Right hindlimb (tissue), 1 donor: ENCODE data around the gene TDRD10.

Source experiments
- DNase-seq: peaks from one replicate; pipeline ENCODE4 v3.0.0-alpha.2; 2018

The TDRD10 gene

DNA sequence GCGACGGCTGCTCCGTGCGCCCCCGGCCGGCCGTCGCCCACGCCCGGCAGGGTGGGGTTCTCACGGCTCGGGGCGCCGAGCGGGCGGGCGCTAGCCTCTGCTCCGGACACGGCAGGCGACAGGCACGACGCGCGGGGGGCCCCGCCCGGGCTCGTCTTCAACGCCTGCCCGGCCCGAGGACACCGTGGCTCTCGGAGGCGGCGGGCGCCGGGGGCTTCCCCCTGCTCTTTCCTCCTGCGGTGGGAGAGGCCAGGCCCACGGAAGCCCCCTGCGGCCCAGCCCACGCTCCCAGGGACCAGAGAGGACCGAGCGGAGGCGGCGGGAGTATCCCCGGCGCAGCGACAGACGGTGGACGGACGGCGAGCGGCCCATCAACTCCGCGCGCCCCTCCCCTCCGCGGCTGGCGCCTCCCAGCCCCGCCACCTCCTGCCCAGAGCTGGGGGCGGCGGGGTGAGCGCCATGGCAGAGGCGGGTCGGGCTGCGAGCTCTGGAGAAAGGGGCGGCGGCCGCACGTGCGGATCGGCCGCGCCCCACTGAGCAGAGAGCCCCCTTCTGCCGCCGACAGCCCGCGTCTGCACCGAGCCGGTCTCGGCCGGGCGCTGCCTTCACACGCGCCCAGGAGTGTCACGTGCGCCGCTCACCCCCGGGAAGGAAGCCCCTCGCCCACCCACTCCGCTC is at the start of gene TDRD10, which contains the start of gene SHE:
TDRD10 (plus strand) TSS at position 154 of the 678 bp plus-strand sequence. CDS start 4,685 bp downstream, outside the sequence.
SHE (minus strand) TSS at position 347 of the 678 bp plus-strand sequence. CDS start 386 bp downstream, outside the sequence.
- peak; percentile 40 for DNase-seq

GRCh38 chr1:154453161-154453560 is 48.9 kb upstream of the TDRD10 start:
- DNase-seq = no peak

DNA sequence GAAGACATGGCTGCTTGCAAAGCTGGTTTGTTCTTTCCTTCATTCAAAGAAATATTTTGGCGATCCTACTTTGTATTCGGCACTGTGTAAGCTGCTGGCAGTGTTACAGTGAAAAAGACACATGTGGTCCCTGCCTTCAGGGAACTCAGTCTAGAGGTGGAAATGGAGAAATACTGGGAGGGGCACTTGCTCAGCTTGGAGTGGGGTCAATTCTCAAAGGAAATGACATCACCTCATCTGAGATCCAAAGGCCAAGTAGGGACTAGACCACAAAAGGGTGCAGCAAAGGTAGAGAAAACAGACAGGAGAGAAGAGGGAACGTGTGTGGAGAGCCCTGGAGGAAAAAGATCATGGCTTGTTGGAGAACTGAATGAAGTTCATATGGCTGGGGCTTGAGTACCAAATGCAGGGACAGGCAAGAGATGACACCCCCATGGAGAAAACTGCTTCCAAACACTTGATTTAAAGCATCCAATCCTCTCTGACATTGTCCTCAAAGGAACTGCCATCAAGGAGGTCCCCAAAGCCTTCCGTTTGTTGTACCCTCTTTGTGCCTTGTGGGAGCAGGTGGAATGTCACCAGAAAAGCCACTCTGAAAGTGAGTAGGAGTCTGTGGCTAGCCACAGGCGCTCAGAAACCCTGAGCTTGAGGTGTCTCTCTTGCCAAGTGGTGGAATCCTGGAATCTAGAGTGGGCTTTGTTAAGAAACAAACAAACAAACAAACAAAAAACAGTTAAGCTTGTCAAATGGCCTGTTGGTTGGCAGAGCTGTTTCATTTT is 48.3 kb upstream of the TDRD10 start:
- no peak for DNase-seq

DNA sequence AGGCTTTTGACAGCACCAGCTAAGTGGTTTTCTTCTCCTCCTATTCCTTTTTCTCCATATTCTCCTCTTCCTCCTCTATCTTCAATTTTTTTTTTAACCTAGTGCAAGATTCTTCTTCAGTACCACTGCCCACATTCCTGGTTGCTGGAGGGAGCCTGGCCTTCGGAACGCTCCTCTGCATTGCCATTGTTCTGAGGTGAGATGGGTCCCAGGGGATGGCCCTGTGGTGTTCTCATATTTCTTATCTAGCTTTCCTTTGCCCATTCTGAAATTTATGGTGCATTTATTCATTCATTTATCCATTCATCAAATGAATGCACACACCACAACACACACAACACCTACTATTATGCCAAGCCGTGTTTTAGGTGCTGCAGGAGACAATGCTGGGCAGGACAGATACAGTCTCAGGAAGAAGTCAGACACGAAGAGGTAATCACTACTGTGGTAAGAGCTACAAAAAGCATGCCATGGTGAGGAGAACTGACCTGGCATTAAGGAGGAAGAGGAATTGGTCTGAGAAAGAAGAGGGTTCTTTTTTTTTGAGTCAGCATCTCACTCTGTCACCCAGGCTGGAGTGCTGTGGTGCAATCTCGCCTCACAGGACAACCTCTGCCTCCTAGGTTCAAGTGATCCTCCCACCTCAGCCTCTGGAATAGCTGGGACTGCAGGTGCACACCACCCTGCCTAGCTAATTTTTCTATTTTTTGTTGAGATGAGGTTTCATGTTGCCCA is 47.5 kb upstream of the TDRD10 start:
- DNase-seq = no peak

DNA sequence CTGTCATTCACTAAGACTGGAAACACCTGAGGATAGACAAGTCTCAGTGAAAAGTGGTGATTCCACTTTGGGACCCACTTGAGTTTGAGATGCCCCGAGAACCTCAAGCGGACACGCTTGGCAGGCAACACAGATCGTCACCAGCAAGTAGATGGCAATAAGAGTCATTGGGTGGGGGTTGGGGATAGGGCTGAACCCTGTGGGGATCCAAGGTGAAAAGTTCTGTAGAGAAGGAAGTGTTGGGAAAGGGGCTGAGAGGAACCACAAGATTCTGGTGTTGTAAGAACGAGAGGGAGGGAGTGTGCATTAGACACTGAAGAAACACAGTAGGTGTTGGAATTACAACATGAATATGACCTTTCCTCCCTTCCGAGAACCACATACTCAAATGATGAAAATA is 45.4 kb upstream of the TDRD10 start:
- DNase-seq = no peak

DNA sequence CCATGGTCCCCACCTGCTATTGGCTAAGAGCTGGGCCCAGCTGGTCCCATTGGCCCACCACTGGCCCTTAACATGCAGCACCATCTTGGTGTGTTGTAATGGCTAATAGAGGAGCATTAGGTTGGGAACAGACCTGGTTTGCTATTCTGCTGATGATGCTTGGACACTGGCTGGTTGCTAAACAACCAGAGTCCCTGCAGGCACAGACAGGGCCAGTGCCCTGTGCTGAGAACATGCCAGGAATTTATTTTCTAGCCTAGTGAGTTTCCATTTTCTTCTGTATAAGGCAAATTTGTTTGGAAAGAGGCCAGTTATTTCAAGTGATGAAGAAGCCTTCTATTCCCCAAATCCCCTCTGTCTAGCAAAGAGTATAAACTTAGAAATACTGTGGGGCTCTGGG is 42.9 kb upstream of the TDRD10 start:
- no peak for DNase-seq

DNA sequence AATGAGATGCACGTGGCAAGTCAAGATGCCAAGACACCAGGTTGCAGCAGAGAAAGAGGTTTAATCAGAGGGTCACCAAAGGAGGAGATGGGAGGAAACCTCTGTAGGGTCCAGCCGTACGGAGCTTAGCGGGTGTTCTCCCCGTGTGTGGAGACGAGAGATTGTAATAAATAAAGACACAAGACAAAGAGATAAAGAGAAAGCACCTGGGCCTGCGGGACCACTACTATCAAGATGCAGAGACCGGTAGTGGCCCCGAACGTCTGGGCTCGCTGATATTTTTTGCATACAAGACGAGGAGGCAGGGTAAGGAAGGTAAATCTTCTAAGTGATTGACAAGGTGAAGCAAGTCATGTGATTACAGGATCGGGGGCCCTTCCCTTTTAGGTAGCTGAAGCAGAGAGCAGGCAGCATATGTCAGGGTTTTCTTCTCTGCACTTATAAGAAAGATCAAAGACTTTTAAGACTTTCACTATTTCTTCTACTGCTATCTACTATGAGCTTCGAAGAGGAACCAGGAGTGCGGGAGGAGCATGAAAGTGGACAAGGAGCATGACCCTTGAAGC is 41.2 kb upstream of the TDRD10 start:
- DNase-seq = no peak

DNA sequence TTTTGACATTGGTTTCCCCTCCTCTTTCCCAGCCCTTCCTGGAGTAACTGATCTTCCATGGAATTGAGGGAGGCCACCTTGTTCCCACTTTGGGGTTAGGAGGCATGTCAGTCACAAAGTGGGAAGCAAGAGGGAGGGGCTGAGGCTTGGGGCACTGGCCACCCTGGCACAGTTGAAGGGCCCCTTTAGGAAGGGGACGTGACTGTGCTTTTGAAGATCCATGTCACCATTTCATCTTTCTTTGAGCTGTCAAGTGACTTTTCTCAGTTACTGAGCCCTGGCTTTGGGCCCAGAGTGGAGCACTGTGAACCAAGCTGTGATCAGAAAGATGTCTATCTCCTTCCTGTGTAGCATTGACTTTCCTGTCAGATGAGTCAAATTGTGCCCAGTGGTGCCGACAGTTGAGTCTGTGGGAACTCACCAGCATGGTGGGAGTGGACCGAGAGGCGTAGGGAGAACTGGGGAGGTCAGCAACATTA is 38.5 kb upstream of the TDRD10 start:
- DNase-seq = no peak

- no peak for DNase-seq
Measured at GRCh38 chr1:154465621-154466195, 36.3 kb upstream of the TDRD10 start.

- no peak for DNase-seq
Measured at GRCh38 chr1:154466206-154466605, 35.8 kb upstream of the TDRD10 start.

- no peak for DNase-seq
Measured at GRCh38 chr1:154466921-154467417, 35.0 kb upstream of the TDRD10 start.

DNA sequence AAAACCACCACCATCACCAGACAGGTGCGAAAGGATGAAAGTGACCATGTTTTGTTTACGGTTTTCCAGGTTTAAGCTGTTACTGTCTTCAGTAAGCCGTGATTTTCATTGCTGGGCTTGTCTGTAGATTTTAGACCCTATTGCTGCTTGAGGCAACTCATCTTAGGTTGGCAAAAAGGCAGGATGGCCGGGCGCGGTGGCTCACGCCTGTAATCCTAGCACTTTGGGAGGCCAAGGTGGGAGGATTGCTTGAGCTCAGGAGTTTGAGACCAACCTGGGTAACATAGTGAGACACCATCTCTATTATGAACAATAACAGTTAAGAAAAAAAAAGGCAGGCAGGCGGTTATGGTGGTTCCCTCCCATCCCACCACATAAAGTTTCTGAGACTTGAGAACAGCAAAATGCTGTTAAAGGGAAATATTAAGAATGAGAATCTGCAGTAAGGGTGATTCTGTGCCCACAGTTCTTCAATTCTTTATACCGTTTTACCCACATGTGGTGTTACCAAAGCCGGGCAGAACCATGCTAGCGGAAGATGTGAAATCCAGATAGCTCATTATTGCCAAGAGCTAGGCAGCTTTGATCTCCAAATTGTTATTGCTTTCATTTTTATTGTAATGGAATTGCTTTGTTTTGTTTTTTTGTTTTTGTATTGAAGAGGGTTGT is 34.5 kb upstream of the TDRD10 start:
- no peak for DNase-seq

- DNase-seq = no peak
Measured at GRCh38 chr1:154468535-154469250, 33.3 kb upstream of the TDRD10 start.

DNA sequence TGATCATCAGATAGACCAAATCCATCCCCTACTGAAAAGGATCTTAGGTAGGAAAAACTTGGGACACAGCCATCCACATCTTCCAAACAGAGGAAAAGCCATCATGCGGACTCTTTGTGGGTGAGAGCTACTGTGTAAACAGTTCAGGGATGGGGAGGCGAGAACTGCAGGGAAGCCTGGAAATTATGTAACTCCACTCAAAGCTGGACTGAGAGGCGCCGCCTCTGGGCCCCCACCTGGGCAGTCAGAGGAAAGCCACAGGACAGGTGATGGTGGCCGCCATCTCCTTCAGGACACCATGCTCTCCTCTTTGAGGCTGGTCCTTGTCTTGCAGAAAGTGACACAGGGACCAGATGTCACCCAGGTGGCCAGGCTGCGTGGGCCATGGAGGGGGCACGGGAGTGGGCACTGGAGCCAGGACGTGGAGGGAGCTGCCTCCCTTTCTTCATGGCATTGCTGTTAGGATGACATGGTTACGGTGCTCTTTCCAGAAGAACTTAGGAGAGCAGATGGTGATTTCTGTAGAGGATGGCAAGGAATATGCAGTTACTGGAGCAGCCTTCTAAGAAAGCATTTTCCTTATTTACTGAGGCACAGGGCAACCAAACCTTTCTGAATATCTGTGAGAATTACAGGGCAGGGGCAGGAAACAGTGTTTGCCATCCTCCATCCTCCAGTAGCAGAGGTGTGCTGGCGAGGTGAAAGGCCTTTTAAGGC is 32.0 kb upstream of the TDRD10 start:
- DNase-seq = no peak

GRCh38 chr1:154471304-154471703 is 30.7 kb upstream of the TDRD10 start:
- no peak for DNase-seq

DNA sequence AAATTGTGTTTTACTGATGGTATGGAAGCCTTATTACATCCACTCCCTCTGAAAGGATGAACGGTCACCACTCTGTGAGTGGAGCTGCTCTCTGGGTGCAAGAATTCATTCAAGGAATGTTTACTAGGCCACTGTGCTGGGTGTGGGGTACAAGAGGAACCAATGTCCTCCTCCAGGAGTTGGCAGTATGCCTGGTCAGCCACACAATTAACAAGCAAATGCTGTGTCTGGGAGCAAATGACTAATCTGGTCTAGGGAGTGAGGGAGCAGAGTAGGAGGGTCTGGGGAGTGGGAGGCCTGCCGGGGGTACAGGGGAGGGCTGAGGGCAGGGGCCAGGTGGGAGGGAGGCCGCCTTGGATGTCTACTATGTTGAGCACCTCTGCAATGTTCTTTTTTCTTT is 27.2 kb upstream of the TDRD10 start:
- DNase-seq = no peak

DNA sequence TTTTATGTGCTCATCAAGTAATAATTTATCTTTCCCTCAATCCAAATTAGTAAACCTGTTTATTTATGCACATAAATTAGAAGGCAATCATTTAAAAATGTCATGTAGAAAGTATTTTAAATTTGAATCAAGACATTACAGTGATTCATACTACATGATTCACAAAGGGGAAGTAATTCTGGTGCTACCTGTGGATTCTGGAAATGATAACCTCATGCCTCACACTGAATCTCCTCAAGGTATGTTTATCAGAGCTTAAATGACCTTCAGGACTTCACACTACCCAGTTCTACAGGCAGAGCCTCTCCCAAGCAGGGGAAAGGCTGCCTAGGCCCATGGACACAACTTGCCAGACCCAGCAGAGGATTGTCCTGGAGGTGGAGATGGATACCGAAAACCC is 25.2 kb upstream of the TDRD10 start:
- DNase-seq = no peak

DNA sequence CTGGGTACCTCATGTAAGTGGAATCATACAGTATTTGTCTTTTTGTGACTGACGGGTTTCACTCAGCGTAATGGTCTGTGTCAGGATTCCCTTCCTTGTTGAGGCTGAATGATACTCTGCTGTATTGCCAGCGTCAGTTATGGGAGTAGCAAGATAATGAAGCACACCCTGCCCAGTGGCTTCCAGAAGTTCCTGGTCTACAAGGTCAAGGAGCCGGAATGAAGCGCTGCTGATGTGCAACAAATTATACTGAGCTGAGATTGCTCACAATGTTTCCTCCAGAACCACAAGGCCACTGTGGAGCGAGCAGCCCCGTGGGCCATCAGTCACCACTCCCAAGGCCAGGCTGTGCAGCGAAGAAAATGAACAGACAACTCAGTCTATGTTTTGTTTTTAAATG is 24.0 kb upstream of the TDRD10 start:
- DNase-seq = no peak

DNA sequence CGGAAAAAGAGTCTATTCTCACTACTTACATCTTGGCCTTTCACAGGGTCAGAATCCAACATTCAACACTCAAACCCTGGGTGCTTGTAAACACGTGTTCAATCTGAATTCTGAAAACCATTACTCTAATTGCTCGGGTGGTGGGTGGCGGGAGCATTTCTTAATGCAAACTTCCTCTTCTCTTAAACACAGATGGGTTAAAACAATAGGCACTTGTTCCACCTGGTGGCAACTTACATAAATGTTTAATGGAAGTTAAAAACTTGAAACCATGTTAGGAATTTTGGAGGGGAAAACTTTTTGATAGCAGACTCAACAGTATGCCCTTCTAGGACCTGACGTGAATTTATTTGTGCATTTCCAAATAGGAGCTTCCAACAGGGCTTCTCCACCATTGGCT is 23.4 kb upstream of the TDRD10 start:
- DNase-seq = no peak

GRCh38 chr1:154479764-154480421 is 22.1 kb upstream of the TDRD10 start:
- DNase-seq = peak; percentile 83
